Calu3 (cell line): Measurements from ENCODE around the gene ACKR3. TPM values are rescaled to one million over a fixed set of nuclear protein-coding genes. Genes with fewer than 3 reads are reported as not detected.

Source experiments
- BruUV-seq: library from RNA; stranded (reverse); fragments of 400-500 nt; replicated peaks from 2 replicates; lab custom pipeline; 2021; lab: Mats Ljungman, UMichigan
- CTCF ChIA-PET: fragments of 300-600 bp; sonication (Branson Sonifier 250); formaldehyde crosslinking; loops from one replicate; lab custom pipeline; 2022; ENCODE audit warnings: antibody characterized with exemption; lab: Charles Lee
- DNase-seq: peaks from one replicate; pipeline ENCODE4 v3.0.0; 2022
- H3K27ac Mint-ChIP-seq: one replicate; pipeline ENCODE4 v1.8.0; 2022; ENCODE audit warnings: mixed read lengths; ENCODE audit not compliant: unreplicated experiment
- H3K27me3 Mint-ChIP-seq: one replicate; pipeline ENCODE4 v1.8.0; 2022; ENCODE audit warnings: mixed read lengths; ENCODE audit not compliant: unreplicated experiment
- H3K36me3 Mint-ChIP-seq: one replicate; pipeline ENCODE4 v1.8.0; 2022; ENCODE audit warnings: mild to moderate bottlenecking, moderate library complexity, mixed read lengths; ENCODE audit not compliant: insufficient read depth, unreplicated experiment
- H3K4me1 Mint-ChIP-seq: one replicate; pipeline ENCODE4 v1.8.0; 2022; ENCODE audit warnings: mild to moderate bottlenecking, low read depth, mixed read lengths; ENCODE audit not compliant: unreplicated experiment
- H3K4me3 Mint-ChIP-seq: one replicate; pipeline ENCODE4 v1.8.0; 2022; ENCODE audit warnings: mild to moderate bottlenecking, low read depth, moderate library complexity, mixed read lengths; ENCODE audit not compliant: unreplicated experiment
- H3K9me3 Mint-ChIP-seq: one replicate; pipeline ENCODE4 v1.8.0; 2022; ENCODE audit warnings: low read depth, mixed read lengths; ENCODE audit not compliant: unreplicated experiment
- CTCF ChIP-seq: fragments of 200-600 bp; IDR thresholded peaks from one replicate; pipeline ENCODE4 v1.8.0; 2022; ENCODE audit warnings: antibody characterized with exemption; ENCODE audit not compliant: unreplicated experiment
- intact Hi-C: fragments of 100-400 bp; cut with micrococcal nuclease; formaldehyde crosslinking; loops from one replicate; pipeline ENCODE4 v1.10.0; 2022; ENCODE audit not compliant: unreplicated experiment
- total RNA-seq: library from RNA; stranded (reverse); gene quantifications from 2 replicates; pipeline ENCODE4 v1.2.3, GENCODE V29; 2022

ACKR3 gene
- total RNA-seq, 1 experiment from 2014 or later, result 8.8 TPM

- TF ChIP-seq CTCF, result no peak
- no TSS peak for BruUV-seq
- CTCF ChIA-PET, result interaction anchor here (0.5 to 2.6 kb wide), 7 partner anchors 10 to 504 kb away, joined by 3 to 40 read pairs (median 3); no protein-coding TSS in a partner anchor
- no peak for DNase-seq
- H3K9me3 Mint-ChIP-seq, result no peaks in the 10 kb centered on the region
- intact Hi-C loops, result loop anchor here (1.0 to 2.0 kb wide), 3 partner anchors 56 to 458 kb away; no protein-coding TSS in a partner anchor
- H3K27ac Mint-ChIP-seq, result peak overlapping the region; percentile 23
- H3K27me3 Mint-ChIP-seq, result peaks cover 14% of the 10 kb centered on the region
- H3K4me1 Mint-ChIP-seq, result peaks cover 28% of the 10 kb centered on the region
- H3K36me3 Mint-ChIP-seq, result peaks cover 14% of the 10 kb centered on the region
- peak overlapping the region; percentile 80 for H3K4me3 Mint-ChIP-seq
Measured at GRCh38 chr2:236568922-236569572, 578 bp upstream of the ACKR3 start.

- H3K36me3 Mint-ChIP-seq, result peaks cover 14% of the 10 kb centered on the region
- H3K27ac Mint-ChIP-seq, result no peak overlapping the region
- intact Hi-C loops, result no loop called here
- peaks cover 23% of the 10 kb centered on the region for H3K4me1 Mint-ChIP-seq
- TF ChIP-seq CTCF, result no peak
- no peaks in the 10 kb centered on the region for H3K9me3 Mint-ChIP-seq
- peak overlapping the region; percentile 58 for H3K4me3 Mint-ChIP-seq
- CTCF ChIA-PET, result interaction anchor here (0.5 to 2.6 kb wide), 9 partner anchors 11 to 854 kb away, joined by 3 to 40 read pairs (median 3); no protein-coding TSS in a partner anchor
- no peak for DNase-seq
- H3K27me3 Mint-ChIP-seq, result peaks cover 14% of the 10 kb centered on the region
- BruUV-seq, result no TSS peak
Measured at GRCh38 chr2:236570081-236570868, 650 bp downstream of the ACKR3 start.

GRCh38 chr2:236571145-236571544 is 1.5 kb downstream of the ACKR3 start:
- TF ChIP-seq CTCF, result no peak
- no peak overlapping the region for H3K4me3 Mint-ChIP-seq
- H3K9me3 Mint-ChIP-seq, result no peaks in the 10 kb centered on the region
- no peak overlapping the region for H3K27ac Mint-ChIP-seq
- H3K4me1 Mint-ChIP-seq, result peaks cover 20% of the 10 kb centered on the region
- intact Hi-C loops, result no loop called here
- BruUV-seq, result TSS peak; percentile 60
- no peak for DNase-seq
- H3K36me3 Mint-ChIP-seq, result peaks cover 14% of the 10 kb centered on the region
- H3K27me3 Mint-ChIP-seq, result peaks cover 12% of the 10 kb centered on the region
- CTCF ChIA-PET, result interaction anchor here (0.6 to 0.7 kb wide), 2 partner anchors 53 to 64 kb away, joined by 3 to 6 read pairs; no protein-coding TSS in a partner anchor

- Mint-ChIP-seq H3K4me1 (peaks cover 9% of the 10 kb centered on the region), H3K36me3 (peaks cover 14% of the 10 kb centered on the region), H3K27me3 (no peaks in the 10 kb centered on the region), H3K27ac (no peak overlapping the region), H3K4me3 (no peak overlapping the region), H3K9me3 (no peaks in the 10 kb centered on the region)
- TF ChIP-seq CTCF, result no peak
- intact Hi-C loops, result no loop called here
- no peak for DNase-seq
- BruUV-seq, result no TSS peak
- CTCF ChIA-PET, result no interaction called here
Measured at GRCh38 chr2:236572482-236572881, 2.9 kb downstream of the ACKR3 start.
